Endothelial cell of hepatic sinusoid (primary cell): Measurements from ENCODE around the gene OR5AR1.
"Not testable (repeated sequence)": the region's sequence is repeated elsewhere in the genome, so short reads cannot be mapped to it uniquely, and the experiment has no call there.

Experiments used
- in situ Hi-C: cut with HindIII; loops from 2 replicates; pipeline ENCODE4 v1.10.0; 2017; ENCODE audit warnings: low sequenced_read_pairs

OR5AR1 gene

GRCh38 chr11:56663386-56663785 is at the start of gene OR5AR1:
Gene OR5AR1, plus strand, starts transcription at chr11:56663686. Its CDS starts 0 bp downstream, at chr11:56663686.
- in situ Hi-C loops, result no loop called here

- in situ Hi-C loops, result no loop called here
Observed at GRCh38 chr11:56624661-56625110, 38.8 kb upstream of the OR5AR1 start.

DNA sequence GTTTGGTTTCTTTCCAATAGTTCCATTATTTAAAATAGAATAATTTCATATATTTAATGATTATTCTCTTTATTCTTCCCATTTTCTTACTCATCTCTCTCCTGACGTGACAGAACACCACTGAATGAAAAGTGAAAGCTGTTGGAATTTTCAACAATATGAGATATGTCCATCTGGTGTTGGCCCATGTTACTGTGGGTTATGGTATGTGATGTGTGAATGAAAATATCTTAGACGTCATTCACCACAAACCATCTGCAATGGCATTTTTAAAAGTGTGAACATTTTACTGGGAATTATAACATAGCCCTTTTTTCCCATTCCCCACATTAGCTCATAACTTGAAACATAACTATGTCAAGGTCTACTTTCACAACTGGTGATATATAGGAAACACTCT is 37.5 kb upstream of the OR5AR1 start:
- in situ Hi-C loops, result no loop called here

DNA sequence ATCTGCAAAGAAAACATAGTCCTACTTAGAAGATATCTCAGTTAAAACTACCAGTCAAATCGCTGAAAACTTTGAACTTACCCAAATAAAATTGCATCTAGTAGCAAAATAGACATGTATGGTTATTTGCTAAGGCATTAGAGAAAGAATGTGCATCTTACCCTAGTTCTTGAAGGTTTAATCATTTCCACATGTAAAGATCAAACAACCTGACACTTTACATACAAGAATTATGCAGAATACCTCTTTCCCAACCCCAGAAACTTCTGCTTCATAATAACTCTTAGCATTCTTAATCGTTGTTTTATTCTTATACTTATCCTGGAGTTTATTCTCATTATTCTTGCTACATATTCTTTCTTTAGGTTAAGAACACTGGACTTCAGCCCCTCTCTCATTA is 31.2 kb upstream of the OR5AR1 start:
- in situ Hi-C loops, result no loop called here

GRCh38 chr11:56636861-56637260 is 26.6 kb upstream of the OR5AR1 start:
- in situ Hi-C loops, result no loop called here

DNA sequence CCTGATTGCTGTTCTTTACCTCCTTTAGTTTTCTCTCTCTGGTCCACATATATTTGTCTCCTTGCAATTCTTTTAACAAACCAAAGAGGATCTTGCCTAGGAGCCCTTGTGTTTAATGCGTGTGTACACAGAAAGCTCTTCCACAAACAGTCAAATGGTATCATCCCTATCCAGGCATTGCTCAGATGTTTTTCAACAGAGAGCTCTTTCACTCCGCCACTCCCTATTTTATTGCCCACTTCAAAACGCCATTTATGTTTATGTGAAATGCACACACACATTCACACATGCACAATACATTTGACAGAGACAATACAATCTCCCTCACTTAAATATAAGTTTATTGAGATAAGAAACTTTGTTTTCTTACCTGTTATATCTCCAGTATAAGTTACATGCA is 26.0 kb upstream of the OR5AR1 start:
- in situ Hi-C loops, result no loop called here

GRCh38 chr11:56642339-56642738 is 21.1 kb upstream of the OR5AR1 start, which contains the start of gene OR5AP2:
Gene OR5AP2, minus strand, starts transcription at chr11:56642439. Its CDS starts 0 bp downstream, at chr11:56642439.
- in situ Hi-C loops, result no loop called here

- in situ Hi-C loops, result no loop called here
Observed at GRCh38 chr11:56659755-56660154, 3.7 kb upstream of the OR5AR1 start.

DNA sequence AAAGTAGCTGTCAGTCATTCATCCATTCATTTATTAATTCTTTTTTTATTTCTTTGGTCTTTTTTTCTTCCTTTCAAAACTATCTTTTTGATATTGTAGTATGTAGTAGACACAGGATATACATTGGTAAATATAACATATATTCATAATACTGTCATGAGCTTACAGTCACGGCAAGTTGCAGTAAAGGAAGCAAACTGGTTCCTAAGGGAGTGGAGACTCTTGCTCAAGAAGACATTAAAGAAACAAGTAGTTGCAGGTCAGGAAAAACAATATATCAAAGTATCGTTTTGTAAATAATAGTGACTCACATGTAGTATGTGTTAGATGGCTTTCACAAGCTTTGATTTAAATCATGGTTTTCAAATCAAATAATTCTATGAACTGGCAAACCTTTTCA is 7.5 kb downstream of the OR5AR1 start:
- in situ Hi-C loops, result no loop called here

DNA sequence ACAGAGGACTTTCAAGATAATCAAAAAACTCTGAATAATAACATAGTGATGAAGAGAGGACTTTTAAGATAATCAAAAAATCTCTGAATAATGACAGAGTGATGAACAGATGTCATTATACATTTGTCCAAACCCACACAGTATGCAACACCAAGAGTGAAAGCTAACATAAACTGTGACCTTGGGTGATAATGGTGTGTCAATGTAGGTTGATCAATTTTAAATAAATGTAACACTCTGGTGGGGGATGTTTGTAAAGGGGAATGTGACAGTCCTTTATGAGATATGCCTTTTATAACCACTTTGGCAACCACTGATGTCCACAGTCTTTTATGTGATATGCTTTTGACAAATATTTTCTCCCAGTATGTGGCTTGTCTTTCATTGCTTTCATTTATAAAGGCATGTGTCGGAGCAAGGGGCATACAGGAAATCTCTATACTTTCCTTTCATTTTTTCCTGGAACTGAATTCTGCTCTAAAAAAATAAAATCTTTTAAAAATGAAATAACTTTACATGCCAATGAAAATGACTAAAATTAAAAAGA is 25.1 kb downstream of the OR5AR1 start:
- in situ Hi-C loops, result no loop called here

- in situ Hi-C loops, result not testable (repeated sequence)
Observed at GRCh38 chr11:56691179-56691578, 27.7 kb downstream of the OR5AR1 start.

DNA sequence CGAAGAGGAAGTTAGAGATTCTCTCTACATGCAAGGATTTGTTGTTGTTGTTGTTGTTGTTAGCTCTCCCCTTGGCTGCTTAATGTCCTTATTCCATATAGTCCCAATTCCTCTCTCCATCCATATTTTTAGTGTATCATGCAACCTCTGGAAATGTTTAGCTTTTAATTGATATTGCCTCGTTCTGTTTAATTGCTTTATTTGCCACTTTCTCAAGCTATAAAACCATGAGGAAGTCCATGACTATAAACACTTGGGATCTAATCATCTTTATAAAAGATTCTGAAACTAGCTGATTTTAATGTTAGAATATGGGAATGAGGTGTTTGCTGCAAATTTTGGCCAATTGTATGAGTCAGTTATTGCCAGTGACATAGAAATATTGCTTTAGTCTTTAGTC is 29.9 kb downstream of the OR5AR1 start:
- in situ Hi-C loops, result no loop called here

DNA sequence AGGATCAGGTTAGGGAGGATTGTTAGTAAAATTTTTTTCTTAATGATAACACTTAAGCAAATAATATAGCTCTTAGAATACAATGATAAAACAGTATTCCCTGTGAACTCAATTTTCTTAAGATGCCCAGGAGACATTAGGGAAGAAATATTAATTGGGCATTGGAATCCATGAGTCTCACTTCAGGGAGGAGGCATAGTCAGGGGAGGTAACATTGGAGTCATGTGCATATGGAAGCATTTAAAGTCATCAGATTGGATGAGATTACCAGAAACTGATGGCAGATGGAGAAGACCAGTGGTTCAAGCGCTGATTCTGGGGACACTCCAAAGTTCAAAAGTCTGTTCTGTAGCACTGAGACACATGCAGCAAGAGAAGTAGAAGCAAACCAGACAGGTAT is 35.3 kb downstream of the OR5AR1 start, which contains the start of gene OR9G1:
OR9G1 (plus strand) TSS at position 301 of the 400 bp plus-strand sequence. CDS start 1,293 bp downstream, outside the sequence.
- in situ Hi-C loops, result no loop called here

- in situ Hi-C loops, result no loop called here
Observed at GRCh38 chr11:56700242-56700913, 36.9 kb downstream of the OR5AR1 start.

DNA sequence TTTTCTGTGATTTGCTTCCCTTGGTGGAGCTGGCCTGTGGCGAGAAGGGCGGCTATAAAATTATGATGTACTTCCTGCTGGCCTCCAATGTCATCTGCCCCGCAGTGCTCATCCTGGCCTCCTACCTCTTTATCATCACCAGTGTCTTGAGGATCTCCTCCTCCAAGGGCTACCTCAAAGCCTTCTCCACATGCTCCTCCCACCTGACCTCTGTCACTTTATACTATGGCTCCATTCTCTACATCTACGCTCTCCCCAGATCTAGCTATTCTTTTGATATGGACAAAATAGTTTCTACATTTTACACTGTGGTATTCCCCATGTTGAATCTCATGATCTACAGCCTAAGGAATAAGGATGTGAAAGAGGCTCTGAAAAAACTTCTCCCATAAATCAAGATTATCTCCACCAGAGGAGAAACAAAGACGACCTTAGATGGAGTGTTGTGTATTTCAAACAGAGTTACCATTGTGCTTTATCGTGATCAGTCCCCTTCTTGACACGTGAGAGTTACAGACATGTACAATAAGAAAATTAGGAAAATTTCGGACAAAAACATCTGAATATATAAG is 37.5 kb downstream of the OR5AR1 start:
- in situ Hi-C loops, result no loop called here

GRCh38 chr11:56705784-56706396 is 42.4 kb downstream of the OR5AR1 start:
- in situ Hi-C loops, result no loop called here

GRCh38 chr11:56706486-56706885 is 43.0 kb downstream of the OR5AR1 start:
- in situ Hi-C loops, result no loop called here

DNA sequence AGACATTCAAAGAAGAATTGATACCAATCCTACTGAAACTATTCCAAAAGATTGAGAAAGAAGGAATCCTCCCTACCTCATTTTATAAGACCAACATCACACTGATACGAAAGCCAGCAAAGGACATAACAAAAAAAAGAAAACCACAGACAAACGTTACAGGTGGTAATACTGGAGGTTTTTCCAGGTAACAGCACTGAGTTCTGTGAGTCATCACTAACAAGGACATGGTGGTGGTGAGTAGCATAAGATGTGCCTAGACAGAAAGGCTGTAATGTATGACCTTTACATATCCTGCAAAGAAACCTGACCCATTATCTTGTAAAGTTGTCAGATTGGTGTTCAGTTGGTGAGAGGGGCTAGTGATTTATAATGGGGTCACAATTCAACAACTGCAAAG is 50.7 kb downstream of the OR5AR1 start:
- in situ Hi-C loops, result no loop called here
